Transverse colon (tissue), 4 donors: ENCODE data around the gene KATNB1. TPM values are rescaled to one million over a fixed set of nuclear protein-coding genes. Genes with fewer than 3 reads are reported as not detected.

Experiments used
- DNase-seq: peaks from one replicate; pipeline ENCODE4 v3.0.0-alpha.2; 2019
- H3K27ac ChIP-seq, 4 donors: fragments of 200-600 bp; sonication (generic); 2 replicates each; pipeline ENCODE4 v1.5.1; 2016 to 2018; ENCODE audit warnings: inconsistent platforms in 4 of 4
- H3K27me3 ChIP-seq: fragments of 200-600 bp; sonication (generic); 2 replicates; pipeline ENCODE4 v1.5.1; 2017; ENCODE audit warnings: inconsistent platforms
- H3K36me3 ChIP-seq, 4 donors: fragments of 200-600 bp; sonication (generic); 2 replicates each; pipeline ENCODE4 v1.5.1; 2017 to 2019; ENCODE audit warnings: inconsistent platforms in 4 of 4
- H3K4me1 ChIP-seq, 4 donors: fragments of 200-600 bp; sonication (generic); 2 replicates each; pipeline ENCODE4 v1.5.1; 2017 to 2020; ENCODE audit warnings: inconsistent platforms in 4 of 4
- H3K4me3 ChIP-seq, 4 donors: fragments of 200-600 bp; sonication (generic); 1 replicate in 1 of 4; 2 replicates in 3 of 4; pipeline versions ENCODE4 v1.5.1 to v1.6.1; 2017 to 2019; ENCODE audit warnings: inconsistent platforms in 4 of 4
- H3K9me3 ChIP-seq, 2 donors: fragments of 200-600 bp; sonication (generic); 2 replicates each; pipeline ENCODE4 v1.5.1; 2017 to 2019; ENCODE audit warnings: inconsistent platforms in 2 of 2
- EP300 ChIP-seq: sonication (generic); formaldehyde crosslinking; IDR thresholded peaks from one replicate; pipeline ENCODE4 v1.6.1; 2017; ENCODE audit warnings: antibody characterized with exemption, low read depth
- POLR2A ChIP-seq: fragments of 450-650 bp; IDR thresholded peaks from one replicate; pipeline ENCODE4 v1.6.1; 2016; ENCODE audit warnings: antibody characterized with exemption, mild to moderate bottlenecking, moderate library complexity
- POLR2AphosphoS5 ChIP-seq, 3 donors: sonication (generic); formaldehyde crosslinking; IDR thresholded peaks; one replicate each; pipeline ENCODE4 v1.6.1; 2016; ENCODE audit warnings: antibody characterized with exemption in 3 of 3
- WGBS, 2 donors: methylation state at CpG; one replicate each; pipeline ENCODE4 v1.1.5; 2018; ENCODE audit warnings: low coverage in 1 of 2; 5-methylcytosine and 5-hydroxymethylcytosine counted together
- in situ Hi-C, 4 donors: fragments of 200-750 bp; cut with MboI; loops; one replicate each; pipeline versions ENCODE4 v1.15.0 to v1.15.1; 2017; ENCODE audit warnings: low sequenced_read_pairs in 3 of 4, low pct_ligation_motif_present in 1 of 4, low pct_unique_long_range_greater_than_20kb in 1 of 4
- intact Hi-C: fragments of 100-400 bp; cut with DNase I; formaldehyde crosslinking; loops from one replicate; pipeline ENCODE4 v1.15.1; 2023; ENCODE audit warnings: low total_unique reads
- total RNA-seq, 4 donors: library from RNA; depleted of rRNA; stranded (reverse); fragments of >200 nt; gene quantifications; one replicate each; pipeline ENCODE4 v1.1.0, GENCODE V29; 2016
- TF ChIP-seq, protein P1 (sequence below), 5 experiments: fragments of 200-600 bp in 3 of 5; fragments of 450-650 bp in 2 of 5; sonication (generic) in 3 of 5; IDR thresholded peaks; 1 replicate in 2 of 5; 2 replicates in 3 of 5; pipeline ENCODE4 v1.5.1; 2016 to 2017; ENCODE audit warnings: antibody characterized with exemption in 5 of 5, inconsistent platforms in 3 of 5, mild to moderate bottlenecking in 2 of 5, moderate library complexity in 1 of 5

KATNB1 gene
- total RNA-seq, 4 donors from 2014 or later, result 11.3 to 28.4 (median 22.3) TPM

DNA sequence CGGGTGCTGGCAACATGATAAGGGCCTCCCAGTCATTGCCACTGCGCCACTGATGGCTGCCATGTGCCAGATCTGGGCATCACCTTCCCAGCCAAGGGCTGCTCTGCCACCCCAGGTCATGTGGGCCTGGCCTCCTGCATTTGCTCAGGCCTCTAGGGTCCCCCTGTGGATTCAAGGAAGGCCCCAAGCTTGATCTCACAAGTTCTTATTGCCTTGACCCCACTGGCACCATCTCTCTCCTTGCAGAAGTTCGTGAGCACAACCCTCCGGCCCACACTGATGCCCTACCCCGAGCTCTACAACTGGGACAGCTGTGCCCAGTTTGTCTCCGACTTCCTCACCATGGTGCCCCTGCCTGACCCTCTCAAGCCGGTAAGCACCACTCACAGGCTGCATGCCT is 35.7 kb upstream of the KATNB1 start:
- in situ Hi-C loops (no loop called here), intact Hi-C loops (no loop called here)
- DNase-seq, result no peak

GRCh38 chr16:57700781-57701551 is 34.6 kb upstream of the KATNB1 start:
- 66 to 69% methylated on average over 6 to 10 of the region's 10 CpGs for WGBS, 2 donors
- H3K27me3 ChIP-seq, result no peaks in the 10 kb centered on the region
- intact Hi-C loops, result no loop called here
- no peak overlapping the region for H3K4me3 ChIP-seq
- in situ Hi-C loops, result no loop called here
- H3K9me3 ChIP-seq, result no peaks in the 10 kb centered on the region
- TF ChIP-seq EP300 (no peak), POLR2AphosphoS5 (IDR thresholded peaks at IDR 0.05) (no peak), POLR2A (no peak)
- TF ChIP-seq, protein P1, sequence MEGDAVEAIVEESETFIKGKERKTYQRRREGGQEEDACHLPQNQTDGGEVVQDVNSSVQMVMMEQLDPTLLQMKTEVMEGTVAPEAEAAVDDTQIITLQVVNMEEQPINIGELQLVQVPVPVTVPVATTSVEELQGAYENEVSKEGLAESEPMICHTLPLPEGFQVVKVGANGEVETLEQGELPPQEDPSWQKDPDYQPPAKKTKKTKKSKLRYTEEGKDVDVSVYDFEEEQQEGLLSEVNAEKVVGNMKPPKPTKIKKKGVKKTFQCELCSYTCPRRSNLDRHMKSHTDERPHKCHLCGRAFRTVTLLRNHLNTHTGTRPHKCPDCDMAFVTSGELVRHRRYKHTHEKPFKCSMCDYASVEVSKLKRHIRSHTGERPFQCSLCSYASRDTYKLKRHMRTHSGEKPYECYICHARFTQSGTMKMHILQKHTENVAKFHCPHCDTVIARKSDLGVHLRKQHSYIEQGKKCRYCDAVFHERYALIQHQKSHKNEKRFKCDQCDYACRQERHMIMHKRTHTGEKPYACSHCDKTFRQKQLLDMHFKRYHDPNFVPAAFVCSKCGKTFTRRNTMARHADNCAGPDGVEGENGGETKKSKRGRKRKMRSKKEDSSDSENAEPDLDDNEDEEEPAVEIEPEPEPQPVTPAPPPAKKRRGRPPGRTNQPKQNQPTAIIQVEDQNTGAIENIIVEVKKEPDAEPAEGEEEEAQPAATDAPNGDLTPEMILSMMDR (IDR thresholded peaks at IDR 0.05), result no peak
- DNase-seq, result no peak
- H3K36me3 ChIP-seq, result no peaks in the 10 kb centered on the region
- no peaks in the 10 kb centered on the region for H3K4me1 ChIP-seq
- no peak overlapping the region for H3K27ac ChIP-seq

More for the DNA sequence above, 35.7 kb upstream of the KATNB1 start:
- Histone ChIP-seq H3K9me3 (no peaks in the 10 kb centered on the region), H3K36me3 (no peaks in the 10 kb centered on the region), H3K27ac (no peak overlapping the region), H3K4me1 (no peaks in the 10 kb centered on the region), H3K27me3 (no peaks in the 10 kb centered on the region), H3K4me3 (no peak overlapping the region)
- 90% methylated on average over 7 of the region's 7 CpGs; no CpG with 5 or more reads in 1 of the 2 donors for WGBS, 2 donors
- TF ChIP-seq POLR2AphosphoS5 (IDR thresholded peaks at IDR 0.05) (no peak), EP300 (no peak), POLR2A (no peak)
- TF ChIP-seq, protein P1 (IDR thresholded peaks at IDR 0.05), result no peak

DNA sequence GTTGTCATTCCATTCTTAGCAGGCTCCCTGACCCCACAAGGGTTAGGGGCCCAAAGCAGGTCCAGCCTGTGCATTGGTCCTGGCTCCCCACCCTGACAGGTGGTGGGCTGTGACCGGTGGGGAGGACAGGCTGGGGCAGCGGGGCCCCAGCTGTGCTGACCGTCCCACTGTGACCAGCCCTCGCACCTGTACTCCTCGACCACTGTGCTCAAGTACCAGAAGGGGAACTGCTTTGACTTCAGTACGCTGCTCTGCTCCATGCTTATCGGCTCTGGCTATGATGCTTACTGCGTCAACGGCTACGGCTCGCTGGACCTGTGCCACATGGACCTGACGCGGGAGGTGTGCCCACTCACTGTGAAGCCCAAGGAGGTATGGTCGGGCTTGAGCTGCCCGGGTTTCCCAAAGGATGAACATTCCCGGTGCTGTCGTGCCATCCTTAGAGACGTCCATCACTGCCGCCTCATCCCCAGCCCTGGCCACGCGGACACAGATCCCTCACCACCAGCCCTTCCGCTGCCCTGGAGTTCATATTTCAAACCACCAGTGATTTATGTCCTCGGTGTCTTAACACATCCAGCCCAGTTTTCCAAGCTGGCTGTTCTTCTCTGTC is 33.7 kb upstream of the KATNB1 start:
- Histone ChIP-seq H3K4me3 (no peak overlapping the region), H3K4me1 (no peaks in the 10 kb centered on the region), H3K27ac (no peak overlapping the region), H3K27me3 (no peaks in the 10 kb centered on the region), H3K36me3 (no peaks in the 10 kb centered on the region), H3K9me3 (no peaks in the 10 kb centered on the region)
- no peak for DNase-seq
- in situ Hi-C loops (no loop called here), intact Hi-C loops (no loop called here)
- TF ChIP-seq, protein P1 (IDR thresholded peaks at IDR 0.05), result no peak
- TF ChIP-seq POLR2A, result no peak
- WGBS, 2 donors, result 82 to 83% methylated on average over 1 to 22 of the region's 23 CpGs

DNA sequence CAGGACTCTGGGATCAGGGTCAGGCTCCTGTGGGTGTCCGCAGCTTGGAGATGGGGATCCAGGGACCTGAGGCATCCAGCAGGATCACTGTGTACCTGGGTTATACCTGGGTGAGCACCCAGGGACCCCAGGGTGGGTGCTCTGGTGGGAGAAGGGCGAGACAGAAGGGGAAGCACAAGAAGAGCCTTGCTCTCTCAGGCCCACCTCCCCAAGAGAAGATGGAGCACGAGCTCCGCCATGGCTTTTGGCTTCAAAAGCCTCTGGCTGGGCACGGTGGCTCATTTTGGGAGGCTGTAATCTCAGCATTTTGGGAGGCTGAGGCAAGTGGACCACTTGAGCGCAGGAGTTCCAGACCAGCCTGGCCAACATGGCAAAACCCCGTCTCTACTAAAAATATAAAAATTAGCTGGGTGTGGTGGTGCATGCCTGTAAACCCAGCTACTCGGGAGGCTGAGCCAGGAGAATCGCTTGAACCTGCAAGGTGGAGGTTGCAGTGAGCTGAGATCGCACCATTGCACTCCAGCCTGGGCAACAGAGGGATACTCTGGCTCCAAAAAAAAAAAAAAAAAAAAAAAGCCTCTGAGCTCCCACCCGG is 32.1 kb upstream of the KATNB1 start:
- no peak for TF ChIP-seq EP300
- TF ChIP-seq, protein P1 (IDR thresholded peaks at IDR 0.05), result no peak
- TF ChIP-seq POLR2A, result no peak
- TF ChIP-seq POLR2AphosphoS5 (IDR thresholded peaks at IDR 0.05), result no peak
- Histone ChIP-seq H3K4me3 (no peak overlapping the region), H3K36me3 (no peaks in the 10 kb centered on the region), H3K4me1 (no peaks in the 10 kb centered on the region), H3K9me3 (no peaks in the 10 kb centered on the region), H3K27ac (no peak overlapping the region), H3K27me3 (no peaks in the 10 kb centered on the region)
- intact Hi-C loops, result no loop called here
- DNase-seq, result no peak
- 69 to 75% methylated on average over 5 to 11 of the region's 11 CpGs for WGBS, 2 donors
- in situ Hi-C loops, result no loop called here
